Sigmoid colon (tissue), 7 donors: ENCODE results near the gene RNF144A. TPM values are rescaled to one million over a fixed set of nuclear protein-coding genes. Genes with fewer than 3 reads are reported as not detected.

Experiments used
- DNase-seq: peaks from one replicate; pipeline ENCODE4 v3.0.0-alpha.2; 2019
- H3K27ac ChIP-seq, 4 donors: fragments of 200-600 bp; sonication (generic); one replicate each; pipeline ENCODE4 v1.5.1; 2016 to 2019; ENCODE audit warnings: mild to moderate bottlenecking in 1 of 4
- H3K27me3 ChIP-seq, 3 donors: fragments of 200-600 bp; sonication (generic); one replicate each; pipeline ENCODE4 v1.5.1; 2019; ENCODE audit warnings: mild to moderate bottlenecking in 1 of 3
- H3K36me3 ChIP-seq, 4 donors: fragments of 200-600 bp; sonication (generic); one replicate each; pipeline ENCODE4 v1.5.1; 2016 to 2019
- H3K4me1 ChIP-seq, 4 donors: fragments of 200-600 bp; sonication (generic); one replicate each; pipeline ENCODE4 v1.5.1; 2017 to 2019
- H3K4me3 ChIP-seq, 4 donors: fragments of 200-600 bp; sonication (generic); one replicate each; pipeline ENCODE4 v1.5.1; 2017 to 2019; ENCODE audit warnings: mild to moderate bottlenecking in 2 of 4, moderate library complexity in 1 of 4
- H3K9me3 ChIP-seq, 4 donors: fragments of 200-600 bp in 3 of 4; sonication (generic) in 3 of 4; one replicate each; pipeline versions ENCODE4 v1.5.1 to v1.6.1; 2013 to 2019
- CTCF ChIP-seq, 4 experiments: fragments of 450-650 bp in 3 of 4; fragments of 200-600 bp in 1 of 4; IDR thresholded peaks; one replicate each; pipeline ENCODE4 v1.5.1; 2016 to 2019; ENCODE audit warnings: antibody characterized with exemption in 4 of 4, mild to moderate bottlenecking in 3 of 4, moderate library complexity in 2 of 4
- EP300 ChIP-seq, 4 donors: sonication (generic); formaldehyde crosslinking; IDR thresholded peaks; one replicate each; pipeline ENCODE4 v1.6.1; 2017; ENCODE audit warnings: antibody characterized with exemption in 4 of 4
- POLR2A ChIP-seq, 2 donors: fragments of 450-650 bp; IDR thresholded peaks; one replicate each; pipeline ENCODE4 v1.6.1; 2016; ENCODE audit warnings: antibody characterized with exemption in 2 of 2, mild to moderate bottlenecking in 2 of 2, moderate library complexity in 2 of 2
- POLR2AphosphoS5 ChIP-seq, 4 donors: sonication (generic); formaldehyde crosslinking; IDR thresholded peaks; one replicate each; pipeline ENCODE4 v1.6.1; 2017; ENCODE audit warnings: antibody characterized with exemption in 4 of 4
- WGBS, 2 donors: extraction: QIAGEN DNeasy Blood & Tissue Kit; methylation state at CpG; one replicate each; pipeline ENCODE4 v1.1.7; 2013; 5-methylcytosine and 5-hydroxymethylcytosine counted together
- intact Hi-C: fragments of 100-400 bp; cut with DNase I; formaldehyde crosslinking; loops from one replicate; pipeline ENCODE4 v1.15.1; 2023
- polyA plus RNA-seq, 3 donors: library from polyadenylated mRNA; stranded (reverse); fragments of 200-250 nt; gene quantifications; one replicate each; pipeline ENCODE4 v1.2.3, GENCODE V29; 2013
- total RNA-seq, 4 donors: library from RNA; depleted of rRNA; stranded (reverse); fragments of >200 nt; gene quantifications; one replicate each; pipeline ENCODE4 v1.1.0, GENCODE V29; 2016
- donor health status: healthy with polysubstance abuse.
- donor health status: Bipolar disorder and iron deficiency.
- donor health status: healthy.

Gene RNF144A
- total and polyA plus RNA-seq, 7 donors: 4.8 to 14.2 (median 12.1) TPM

GRCh38 chr2:7060156-7060555, 142.9 kb downstream of the RNF144A start:
- TF ChIP-seq EP300 (IDR thresholded peaks at IDR 0.05) (no peak), POLR2AphosphoS5 (IDR thresholded peaks at IDR 0.05) (peak in 2 of 4 donors; percentile 17 to 44)
- Histone ChIP-seq H3K27me3 (no peaks in the 10 kb centered on the region), H3K9me3 (no peaks in the 10 kb centered on the region), H3K27ac (peak overlapping the region in 2 of 4 donors; percentile 55 to 59), H3K4me3 (no peak overlapping the region), H3K36me3 (no peaks in the 10 kb centered on the region), H3K4me1 (peaks cover 0 to 31% (median 26%) of the 10 kb centered on the region in 4 donors)
- intact Hi-C loops: no loop called here
- 55 to 58% methylated on average over 2 of the region's 2 CpGs for WGBS, 2 donors
- no peak for DNase-seq

- intact Hi-C loops: no loop called here
- H3K27ac ChIP-seq: peak overlapping the region in 3 of 4 donors; percentile 39 to 59 (median 55)
- no peak for TF ChIP-seq POLR2A (IDR thresholded peaks at IDR 0.05)
- TF ChIP-seq CTCF (IDR thresholded peaks at IDR 0.05): no peak
- TF ChIP-seq EP300 (IDR thresholded peaks at IDR 0.05): peak in 2 of 4 donors; percentile 16 to 24
- peak in 3 of 4 donors; percentile 39 to 63 (median 44) for TF ChIP-seq POLR2AphosphoS5 (IDR thresholded peaks at IDR 0.05)
- H3K4me1 ChIP-seq: peaks cover 0 to 31% (median 26%) of the 10 kb centered on the region in 4 donors
- no peaks in the 10 kb centered on the region for H3K36me3 ChIP-seq
- H3K27me3 ChIP-seq: no peaks in the 10 kb centered on the region
- H3K9me3 ChIP-seq: no peaks in the 10 kb centered on the region
- DNase-seq: peak; percentile 72
- WGBS, 2 donors: 85 to 89% methylated on average over 8 of the region's 8 CpGs
- H3K4me3 ChIP-seq: no peak overlapping the region
Observed at GRCh38 chr2:7060631-7061449, 143.6 kb downstream of the RNF144A start.

- Histone ChIP-seq H3K36me3 (no peaks in the 10 kb centered on the region), H3K4me1 (peaks cover 0 to 31% (median 26%) of the 10 kb centered on the region in 4 donors), H3K4me3 (no peak overlapping the region), H3K9me3 (no peaks in the 10 kb centered on the region), H3K27ac (peak overlapping the region in 3 of 4 donors; percentile 39 to 59 (median 55)), H3K27me3 (no peaks in the 10 kb centered on the region)
- intact Hi-C loops: no loop called here
- TF ChIP-seq POLR2A (IDR thresholded peaks at IDR 0.05): no peak
- TF ChIP-seq EP300 (IDR thresholded peaks at IDR 0.05): peak in 1 of 4 donors; percentile 59
- peak in 1 of 4 donors; percentile 14 for TF ChIP-seq POLR2AphosphoS5 (IDR thresholded peaks at IDR 0.05)
- no peak for TF ChIP-seq CTCF (IDR thresholded peaks at IDR 0.05)
- WGBS, 2 donors: 78 to 89% methylated on average over 3 of the region's 3 CpGs
- no peak for DNase-seq
Observed at GRCh38 chr2:7061450-7061789, 144.2 kb downstream of the RNF144A start.

- Histone ChIP-seq H3K4me3 (no peak overlapping the region), H3K9me3 (no peaks in the 10 kb centered on the region), H3K36me3 (no peaks in the 10 kb centered on the region), H3K27me3 (no peaks in the 10 kb centered on the region), H3K27ac (peak overlapping the region in 3 of 4 donors; percentile 39 to 59 (median 55)), H3K4me1 (peaks cover 0 to 31% (median 26%) of the 10 kb centered on the region in 4 donors)
- TF ChIP-seq CTCF (IDR thresholded peaks at IDR 0.05) (no peak), POLR2A (IDR thresholded peaks at IDR 0.05) (no peak), POLR2AphosphoS5 (IDR thresholded peaks at IDR 0.05) (no peak), EP300 (IDR thresholded peaks at IDR 0.05) (no peak)
- WGBS, 2 donors: 92 to 95% methylated on average over 3 of the region's 3 CpGs
- no peak for DNase-seq
- intact Hi-C loops: no loop called here
Observed at GRCh38 chr2:7061921-7062320, 144.7 kb downstream of the RNF144A start.

GRCh38 chr2:7063789-7064188, 146.6 kb downstream of the RNF144A start:
- intact Hi-C loops: no loop called here
- Histone ChIP-seq H3K36me3 (no peaks in the 10 kb centered on the region), H3K9me3 (no peaks in the 10 kb centered on the region), H3K4me1 (peaks cover 0 to 31% (median 26%) of the 10 kb centered on the region in 4 donors), H3K4me3 (no peak overlapping the region), H3K27me3 (no peaks in the 10 kb centered on the region), H3K27ac (no peak overlapping the region)
- WGBS, 2 donors: 63 to 78% methylated on average over 3 of the region's 3 CpGs
- TF ChIP-seq POLR2A (IDR thresholded peaks at IDR 0.05) (no peak), EP300 (IDR thresholded peaks at IDR 0.05) (no peak), CTCF (IDR thresholded peaks at IDR 0.05) (no peak), POLR2AphosphoS5 (IDR thresholded peaks at IDR 0.05) (no peak)
- DNase-seq: no peak
